K562 (cell line): Measurements from ENCODE around the gene SHE. TPM values are rescaled to one million over a fixed set of nuclear protein-coding genes. Genes with fewer than 3 reads are reported as not detected.

Experiments
- ATAC-seq: fragments of 200-7000 bp; cut with Tn5 transposase; 3 replicates; pipeline ENCODE4 v1.9.1; 2020; ENCODE audit warnings: moderate library complexity
- BruUV-seq: library from RNA; stranded (reverse); fragments of 400-500 nt; replicated peaks from 2 replicates; lab custom pipeline; 2021; lab: Mats Ljungman, UMichigan
- CTCF ChIA-PET: fragments of 300-600 bp; formaldehyde crosslinking; extraction: SDS; loops from one replicate; lab custom pipeline; 2021; ENCODE audit warnings: low intra/inter-chr PET ratio; lab: Yijun Ruan, JAX
- POLR2A ChIA-PET: fragments of 300-600, 350-650 bp; sonication (Branson Sonifier 250); formaldehyde crosslinking; extraction: SDS; loops from one replicate; lab custom pipeline; 2021; ENCODE audit warnings: antibody characterized with exemption, inconsistent platforms; lab: Yijun Ruan, JAX
- DNase-seq, 4 experiments: peaks; one replicate each; pipeline versions ENCODE4 v3.0.0 to v3.0.0-alpha.2; 2011 to 2018; ENCODE audit warnings: low spot score in 3 of 4, mixed read lengths in 3 of 4; ENCODE audit errors: extremely low read depth in 1 of 4
- FAIRE-seq: peaks from 2 replicates; lab custom pipeline; 2011; peaks lifted over from hg19 to GRCh38; lab: Jason Lieb, UNC
- H2AFZ ChIP-seq: 2 replicates; pipeline ENCODE4 v1.6.0; 2011; ENCODE audit warnings: low read depth, low read length, control low read depth, inconsistent platforms
- H3K27ac ChIP-seq: fragments of 200-600 bp; 3 replicates; pipeline ENCODE4 v1.8.0; 2011; ENCODE audit warnings: low read depth, mild to moderate bottlenecking, control low read depth, inconsistent platforms, low read length, moderate library complexity, mixed read lengths; ENCODE audit errors: extremely low read depth
- H3K27me3 ChIP-seq, 2 experiments: fragments of 300-600 bp in 1 of 2; 2 replicates in 1 of 2; 3 replicates in 1 of 2; pipeline versions ENCODE4 v1.6.0 to v1.8.0; 2011; ENCODE audit warnings: inconsistent platforms in 2 of 2, low read length in 2 of 2, mild to moderate bottlenecking in 1 of 2, mixed read lengths in 1 of 2, moderate library complexity in 1 of 2; ENCODE audit not compliant: control insufficient read depth in 2 of 2, insufficient read depth in 2 of 2
- H3K36me3 ChIP-seq: fragments of 300-600 bp; 3 replicates; pipeline ENCODE4 v1.8.0; 2011; ENCODE audit warnings: mild to moderate bottlenecking, low read length, inconsistent platforms; ENCODE audit not compliant: control insufficient read depth, insufficient read depth
- H3K4me1 ChIP-seq, 2 experiments: fragments of 200-600 bp in 1 of 2; replicated peaks in 1 of 2; 2 replicates in 1 of 2; 3 replicates in 1 of 2; pipeline versions ENCODE4 v1.5.1 to v1.8.0; 2011; ENCODE audit warnings: inconsistent platforms in 2 of 2, low read length in 2 of 2, mild to moderate bottlenecking in 1 of 2, mixed read lengths in 1 of 2, moderate library complexity in 1 of 2; ENCODE audit not compliant: control insufficient read depth in 2 of 2, insufficient read depth in 2 of 2
- H3K4me2 ChIP-seq: 2 replicates; pipeline ENCODE4 v1.6.1; 2011; ENCODE audit warnings: low read length, control low read depth, inconsistent platforms, mixed read lengths; ENCODE audit not compliant: insufficient read depth
- H3K4me3 ChIP-seq: fragments of 200-600 bp; sonication (generic), shearing (Covaris generic); 2 replicates; pipeline ENCODE4 v1.5.1; 2016; ENCODE audit warnings: control low read depth, inconsistent platforms
- H3K79me2 ChIP-seq: fragments of 200-600 bp; 3 replicates; pipeline ENCODE4 v1.8.0; 2011; ENCODE audit warnings: low read length, inconsistent platforms; ENCODE audit not compliant: control insufficient read depth, insufficient read depth
- H3K9ac ChIP-seq, 2 experiments: 2 replicates each; pipeline versions ENCODE4 v1.6.0 to v1.6.1; 2011; ENCODE audit warnings: low read depth in 2 of 2, low read length in 2 of 2, control low read depth in 1 of 2, inconsistent platforms in 1 of 2, mild to moderate bottlenecking in 1 of 2, mixed read lengths in 1 of 2; ENCODE audit not compliant: insufficient read depth in 1 of 2
- H3K9me1 ChIP-seq: one replicate; pipeline ENCODE4 v1.6.0; 2011; ENCODE audit warnings: inconsistent platforms, mild to moderate bottlenecking, low read length, moderate library complexity; ENCODE audit not compliant: control insufficient read depth, insufficient read depth
- H3K9me3 ChIP-seq: replicated peaks from 2 replicates; pipeline ENCODE4 v1.5.1; 2011; ENCODE audit warnings: low read depth, low read length, inconsistent platforms; ENCODE audit not compliant: control insufficient read depth, insufficient read depth
- H4K20me1 ChIP-seq: replicated peaks from 2 replicates; pipeline ENCODE4 v1.6.1; 2011; ENCODE audit warnings: low read length, inconsistent platforms, mixed read lengths; ENCODE audit not compliant: control insufficient read depth, insufficient read depth
- ADNP ChIP-seq: fragments of 200-800 bp; sonication (Bioruptor generic); IDR thresholded peaks from 2 replicates; pipeline ENCODE4 v1.6.1; 2016; ENCODE audit warnings: missing genetic modification characterization, missing compliant biosample characterization
- ATF6 ChIP-seq: sonication (generic); formaldehyde crosslinking; IDR thresholded peaks from 2 replicates; pipeline ENCODE4 v1.4.0; 2020; ENCODE audit warnings: mild to moderate bottlenecking, missing genetic modification reagents
- BRCA1 ChIP-seq, 2 experiments: fragments of 450-650 bp in 1 of 2; sonication (generic) in 1 of 2; formaldehyde crosslinking in 1 of 2; IDR thresholded peaks; 2 replicates each; pipeline versions ENCODE4 v1.5.0 to v1.6.1; 2017 to 2020; ENCODE audit warnings: mild to moderate bottlenecking in 1 of 2, missing genetic modification reagents in 1 of 2
- CAMTA2 ChIP-seq: fragments of 250-450 bp; sonication (Bioruptor Pico); conservative IDR thresholded peaks from 2 replicates; pipeline ENCODE4 v1.5.1; 2022
- JUN ChIP-seq, 2 experiments: sonication (generic) in 1 of 2; formaldehyde crosslinking in 1 of 2; IDR thresholded peaks; 2 replicates each; pipeline versions ENCODE4 v1.6.1 to v1.8.0; 2012 to 2022; ENCODE audit warnings: borderline replicate concordance in 2 of 2, mild to moderate bottlenecking in 2 of 2, improper control_type of control experiment in 1 of 2, low read depth in 1 of 2, low read length in 1 of 2, missing genetic modification reagents in 1 of 2
- NCOA6 ChIP-seq: fragments of 450-650 bp; IDR thresholded peaks from 2 replicates; pipeline ENCODE4 v1.6.1; 2017; ENCODE audit warnings: mild to moderate bottlenecking
- PHF21A ChIP-seq: fragments of 450-650 bp; IDR thresholded peaks from 2 replicates; pipeline ENCODE4 v1.6.1; 2017; ENCODE audit warnings: low read depth, borderline replicate concordance
- RBM22 ChIP-seq: fragments of 200-400 bp; formaldehyde crosslinking; IDR thresholded peaks from 2 replicates; pipeline ENCODE4 v1.6.1; 2018; ENCODE audit warnings: low read length, low read depth; ENCODE audit not compliant: poor library complexity, severe bottlenecking
- SAP30 ChIP-seq: fragments of 200-600 bp; sonication (generic); IDR thresholded peaks from 2 replicates; pipeline ENCODE4 v1.6.1; 2012; ENCODE audit warnings: borderline replicate concordance, low read depth, mild to moderate bottlenecking, moderate library complexity, low read length, control low read depth, inconsistent platforms; ENCODE audit not compliant: insufficient read depth, poor library complexity, severe bottlenecking
- SMC3 ChIP-seq: conservative IDR thresholded peaks from 2 replicates; pipeline ENCODE4 v1.6.1; 2011; ENCODE audit warnings: low read depth, low read length, improper control_type of control experiment; ENCODE audit not compliant: insufficient read depth
- TEAD1 ChIP-seq, 2 experiments: fragments of 450-650 bp in 1 of 2; sonication (generic) in 1 of 2; formaldehyde crosslinking; IDR thresholded peaks; 2 replicates each; pipeline versions ENCODE4 v1.4.0 to v1.8.0; 2020 to 2022; ENCODE audit warnings: mild to moderate bottlenecking in 2 of 2, missing genetic modification reagents in 1 of 2
- ZBTB2 ChIP-seq: fragments of 450-650 bp; IDR thresholded peaks from 2 replicates; pipeline ENCODE4 v1.6.1; 2016; ENCODE audit warnings: antibody characterized with exemption
- ZEB2 ChIP-seq: fragments of 450-650 bp; IDR thresholded peaks from 2 replicates; pipeline ENCODE4 v1.6.1; 2016
- ZNF316 ChIP-seq: fragments of 450-650 bp; IDR thresholded peaks from 2 replicates; pipeline ENCODE4 v1.6.1; 2016
- WGBS: fragments of 100-300 bp; shearing (Covaris generic); methylation state at CpG from one replicate; pipeline ENCODE4 v1.1.6; 2016; ENCODE audit warnings: low coverage, mixed read lengths; ENCODE audit not compliant: insufficient coverage; ENCODE audit errors: missing lambda C conversion rate; 5-methylcytosine and 5-hydroxymethylcytosine counted together
- in situ Hi-C: fragments of 300-500 bp; cut with MboI; formaldehyde crosslinking; loops from 4 replicates; pipeline ENCODE4 v1.15.0; 2018; ENCODE audit warnings: inconsistent platforms, mixed read lengths
- intact Hi-C: fragments of 100-400 bp; cut with micrococcal nuclease; formaldehyde crosslinking; loops from 2 replicates; pipeline ENCODE4 v1.14.2; 2022
- polyA plus RNA-seq, 8 experiments: library from polyadenylated mRNA; depleted of rRNA in 4 of 8; stranded (reverse) in 5 of 8; unstranded in 3 of 8; fragments of >200 nt; fragmentation: Nextera tagmentation in 2 of 8; fragmentation: Illumina TruSeq in 1 of 8; extraction: Ambion mirVana in 2 of 8; extraction: Trizol in 1 of 8; gene quantifications; 2 replicates each; pipeline versions ENCODE4 v1.2.1 to v1.2.3, GENCODE V29; 2011 to 2014; ENCODE audit warnings: inconsistent platforms in 1 of 8, missing spikeins in 1 of 8
- total RNA-seq, 7 experiments: library from RNA; depleted of rRNA in 6 of 7; stranded (reverse); fragments of >200 nt in 6 of 7; fragmentation: Illumina TruSeq in 2 of 7; extraction: Trizol in 2 of 7; gene quantifications; 2 replicates each; pipeline versions ENCODE4 v1.2.1 to v1.2.3, GENCODE V29; 2011 to 2021; ENCODE audit warnings: low replicate concordance in 1 of 7

The SHE gene
- total and polyA plus RNA-seq, 9 of the 15 experiments (the other 6 are each of a cell fraction or from before 2014, with no cell fraction given): 0.01 to 0.05 TPM; not detected in 7

- Histone ChIP-seq H3K4me2 (no peak overlapping the region), H4K20me1 (no peaks in the 10 kb centered on the region), H3K9me3 (no peaks in the 10 kb centered on the region), H3K79me2 (no peaks in the 10 kb centered on the region), H3K27ac (no peak overlapping the region), H3K27me3 (peaks cover 5 to 13% of the 10 kb centered on the region in 2 experiments; a peak in 4 of 5 replicates), H2AFZ (no peak overlapping the region), H3K4me3 (no peak overlapping the region), H3K36me3 (no peaks in the 10 kb centered on the region), H3K9ac (no peak overlapping the region), H3K9me1 (no peaks in the 10 kb centered on the region), H3K4me1 (peaks cover 7 to 10% of the 10 kb centered on the region in 2 experiments)
- no TSS peak for BruUV-seq
- 22% methylated on average over 12 of the region's 12 CpGs for WGBS
- DNase-seq: no peak
- POLR2A ChIA-PET: interaction anchor here (0.7 kb wide), 1 partner anchor 469 kb away, joined by 3 read pairs; no protein-coding TSS in a partner anchor
- ATAC-seq: no peak
- in situ Hi-C loops (no loop called here), intact Hi-C loops (loop anchor here (5.0 to 10.0 kb wide), 3 partner anchors 61 to 274 kb away; partner anchors contain the start of genes HAX1, IL6R and TPM3)
- CTCF ChIA-PET: no interaction called here
- no peak for FAIRE-seq
- TF ChIP-seq TEAD1 (CRISPR knock-in tag; IDR thresholded peaks at IDR 0.05) (no peak), ZEB2 (no peak), ZBTB2 (no peak), RBM22 (no peak), CAMTA2 (CRISPR knock-in tag) (no peak), ADNP (tag) (no peak), SAP30 (no peak), ZNF316 (no peak), JUN (IDR thresholded peaks at IDR 0.05; ENCODE audit: borderline replicate concordance, low read depth, low read length) (no peak), JUN (CRISPR knock-in tag; IDR thresholded peaks at IDR 0.05; ENCODE audit: borderline replicate concordance) (no peak), PHF21A (no peak), SMC3 (no peak), BRCA1 (IDR thresholded peaks at IDR 0.05) (no peak), BRCA1 (CRISPR knock-in tag; IDR thresholded peaks at IDR 0.05) (no peak), ATF6 (no peak), NCOA6 (no peak)
Observed at GRCh38 chr1:154468535-154469250, 33.5 kb downstream of the SHE start.
